ENCODE measurements around the gene CFAP53. TPM values are rescaled to one million over a fixed set of nuclear protein-coding genes. Genes with fewer than 3 reads are reported as not detected.

Gene CFAP53
- total and polyA plus RNA-seq, 2 of the 4 experiments (the other 2 are of a cell fraction) = under 0.01 to 0.12 TPM

DNA sequence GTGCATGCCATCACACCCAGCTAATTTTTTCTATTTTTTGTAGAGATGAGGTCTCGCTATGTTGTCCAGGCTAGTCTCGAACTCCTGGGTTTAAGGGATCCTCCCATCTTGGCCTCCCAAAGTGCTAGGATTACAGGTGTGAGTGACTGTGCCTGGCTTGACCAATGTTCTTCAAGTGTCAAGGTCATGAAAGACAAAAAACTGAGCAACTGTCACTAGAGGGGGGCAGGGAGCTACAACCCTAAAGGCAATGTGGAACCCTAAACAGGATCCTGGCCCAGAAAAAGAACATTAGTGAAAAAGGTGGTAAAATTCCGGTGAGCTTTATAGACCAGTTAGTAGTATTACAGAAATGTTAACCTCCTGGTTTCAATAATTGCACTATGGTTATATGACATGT lies 78.6 kb downstream of the CFAP53 start:
- Histone ChIP-seq H2BK20ac (ENCODE audit: low read depth, low read length) (no peak overlapping the region), H2BK5ac (ENCODE audit: low read depth, low read length, poor library complexity, severe bottlenecking) (no peak overlapping the region), H3K9ac (ENCODE audit: low read depth, low read length) (no peak overlapping the region), H3K56ac (ENCODE audit: extremely low read depth, insufficient read depth, low read length) (no peak overlapping the region), H4K20me1 (ENCODE audit: insufficient read depth, low read length) (no peaks in the 10 kb centered on the region), H2BK120ac (ENCODE audit: low read depth, low read length) (no peak overlapping the region), H3K4me2 (ENCODE audit: low read depth, low read length) (no peak overlapping the region), H3K4ac (ENCODE audit: low read depth, low read length) (no peak overlapping the region), H3K27ac (ENCODE audit: insufficient read depth, low read length) (no peak overlapping the region), H3K14ac (replicated peaks; ENCODE audit: low read depth, low read length) (no peak overlapping the region), H3K18ac (ENCODE audit: low read depth, low read length) (no peak overlapping the region), H4K5ac (ENCODE audit: low read depth, low read length) (no peak overlapping the region), H3K9me1 (ENCODE audit: insufficient read depth, low read length) (no peaks in the 10 kb centered on the region), H3K27me3 (ENCODE audit: control insufficient read depth, insufficient read depth, low read length) (peaks cover 5% of the 10 kb centered on the region), H4K8ac (ENCODE audit: low read depth in 2 of 2, low read length in 2 of 2) (no peak overlapping the region), H2AFZ (replicated peaks; ENCODE audit: low read length, poor library complexity) (no peak overlapping the region), H3K4me1 (ENCODE audit: control insufficient read depth, insufficient read depth, low read length) (no peaks in the 10 kb centered on the region), H2AK9ac (replicated peaks; ENCODE audit: low read depth, low read length, poor library complexity) (no peak overlapping the region), H3K36me3 (ENCODE audit: control insufficient read depth, insufficient read depth, low read length) (no peaks in the 10 kb centered on the region), H2BK15ac (ENCODE audit: low read depth, low read length) (no peak overlapping the region), H4K91ac (ENCODE audit: insufficient read depth, low read depth, low read length) (no peak overlapping the region), H3K9me3 (ENCODE audit: control insufficient read depth, insufficient read depth, low read length) (no peaks in the 10 kb centered on the region), H3K79me1 (ENCODE audit: low read depth in 1 of 2, low read length in 2 of 2) (no peaks in the 10 kb centered on the region), H3K4me3 (ENCODE audit: insufficient read depth, low read depth, low read length) (no peak overlapping the region), H3K23ac (ENCODE audit: low read depth, low read length) (no peak overlapping the region), H2AK5ac (ENCODE audit: low read depth, low read length) (no peak overlapping the region)
- dilution Hi-C loops (cut with HindIII; ENCODE audit: low sequenced_read_pairs, unreplicated experiment) = no loop called here
- POLR2A ChIA-PET (ENCODE audit: unreplicated experiment) = no interaction called here
- WGBS, 2 experiments (ENCODE audit: extremely low coverage in 2 of 2, insufficient read length in 1 of 2) = 33% methylated on average over 1 of the region's 3 CpGs; no CpG with 5 or more reads in 1 of the 2 experiments
- no peak for ATAC-seq (ENCODE audit: low read depth)
- intact Hi-C loops (cut with micrococcal nuclease) = loop anchor here (10.0 kb wide), 1 partner anchor 223 kb away; no protein-coding TSS in a partner anchor
- BruUV-seq (replicated peaks) = no TSS peak
- CTCF ChIA-PET = interaction anchor here (0.6 kb wide), 1 partner anchor 111 kb away, joined by 3 read pairs; no protein-coding TSS in a partner anchor
- no peak for DNase-seq
- in situ Hi-C loops (cut with MboI; ENCODE audit: low sequenced_read_pairs) = loop anchor here (25.0 kb wide), 1 partner anchor 675 kb away; no protein-coding TSS in a partner anchor
- TF ChIP-seq MAZ (IDR thresholded peaks at IDR 0.05; ENCODE audit: borderline replicate concordance, low read depth, low read length) = no peak
